Panc1 (cell line): ENCODE data around the gene BRD9. TPM values are rescaled to one million over a fixed set of nuclear protein-coding genes. Genes with fewer than 3 reads are reported as not detected.

Source experiments
- ATAC-seq: fragments of 200-7000 bp; cut with Tn5 transposase; 2 replicates; pipeline ENCODE4 v1.9.1; 2020; ENCODE audit warnings: mild to moderate bottlenecking, moderate library complexity
- BruUV-seq: library from RNA; stranded (reverse); fragments of 400-500 nt; replicated peaks from 2 replicates; lab custom pipeline; 2021; lab: Mats Ljungman, UMichigan
- CTCF ChIA-PET: fragments of 300-600 bp; sonication (Branson Sonifier 250); formaldehyde crosslinking; loops from one replicate; lab custom pipeline; 2022; ENCODE audit warnings: antibody characterized with exemption; lab: Charles Lee
- POLR2A ChIA-PET: fragments of 300-600 bp; sonication (Branson Sonifier 250); formaldehyde crosslinking; loops from one replicate; lab custom pipeline; 2022; ENCODE audit warnings: antibody characterized with exemption; lab: Charles Lee
- DNase-seq: peaks from one replicate; pipeline ENCODE4 v3.0.0-alpha.2; 2010; ENCODE audit warnings: low read depth, low spot score
- H3K27ac ChIP-seq: 2 replicates; pipeline ENCODE4 v1.5.1; 2011; ENCODE audit warnings: mild to moderate bottlenecking, low read length, inconsistent platforms
- H3K27me3 ChIP-seq: fragments of 200-500 bp; sonication (Bioruptor generic); 2 replicates; pipeline ENCODE4 v1.6.0; 2014; ENCODE audit warnings: low read length, inconsistent platforms; ENCODE audit not compliant: control insufficient read depth, insufficient read depth
- H3K36me3 ChIP-seq: fragments of 200-500 bp; sonication (Bioruptor generic); 2 replicates; pipeline ENCODE4 v1.5.1; 2014; ENCODE audit warnings: inconsistent platforms, mild to moderate bottlenecking, low read length, moderate library complexity; ENCODE audit not compliant: control insufficient read depth, insufficient read depth
- H3K4me1 ChIP-seq: 2 replicates; pipeline ENCODE4 v1.5.1; 2011; ENCODE audit warnings: inconsistent platforms, mild to moderate bottlenecking, low read length, moderate library complexity; ENCODE audit not compliant: control insufficient read depth, insufficient read depth
- H3K4me3 ChIP-seq, 2 experiments: 2 replicates each; pipeline ENCODE4 v1.5.1; 2011 to 2012; ENCODE audit warnings: low read depth in 2 of 2, low read length in 2 of 2, mild to moderate bottlenecking in 2 of 2, inconsistent platforms in 1 of 2, moderate library complexity in 1 of 2
- H3K9me3 ChIP-seq: fragments of 200-500 bp; sonication (Bioruptor generic); 2 replicates; pipeline ENCODE4 v1.5.1; 2014; ENCODE audit warnings: low read depth, mild to moderate bottlenecking, inconsistent platforms, low read length, moderate library complexity; ENCODE audit not compliant: control insufficient read depth, insufficient read depth
- CTCF ChIP-seq: fragments of 450-650 bp; IDR thresholded peaks from 2 replicates; pipeline ENCODE4 v1.5.1; 2017; ENCODE audit warnings: mild to moderate bottlenecking
- POLR2AphosphoS5 ChIP-seq: IDR thresholded peaks from 2 replicates; pipeline ENCODE4 v1.6.1; 2012; ENCODE audit warnings: mild to moderate bottlenecking, low read depth, low read length, moderate library complexity
- REST ChIP-seq, 2 experiments: IDR thresholded peaks; 2 replicates each; pipeline ENCODE4 v1.6.1; 2011 to 2012; ENCODE audit warnings: low read depth in 2 of 2, control low read depth in 1 of 2, low read length in 1 of 2, mild to moderate bottlenecking in 1 of 2, moderate library complexity in 1 of 2; ENCODE audit not compliant: insufficient read depth in 1 of 2
- SIN3A ChIP-seq: IDR thresholded peaks from 2 replicates; pipeline ENCODE4 v1.6.1; 2012; ENCODE audit warnings: low read depth, mild to moderate bottlenecking, low read length, moderate library complexity, borderline replicate concordance; ENCODE audit not compliant: insufficient read depth
- TCF7L2 ChIP-seq: IDR thresholded peaks from 2 replicates; pipeline ENCODE4 v1.6.1; 2011; ENCODE audit warnings: mild to moderate bottlenecking, low read depth, low read length, inconsistent platforms
- in situ Hi-C: cut with HindIII; loops from 2 replicates; pipeline ENCODE4 v1.10.0; 2016; ENCODE audit warnings: low sequenced_read_pairs, low pct_unique_long_range_greater_than_20kb
- intact Hi-C: fragments of 100-400 bp; cut with micrococcal nuclease; formaldehyde crosslinking; loops from one replicate; pipeline ENCODE4 v1.10.0; 2022; ENCODE audit not compliant: unreplicated experiment
- total RNA-seq: library from RNA; stranded (reverse); gene quantifications from one replicate; pipeline ENCODE4 v1.2.1, GENCODE V29; 2021; ENCODE audit not compliant: unreplicated experiment

Gene BRD9
- total RNA-seq, 1 experiment from 2014 or later, result 64.3 TPM

GRCh38 chr5:855771-856530 is 36.6 kb downstream of the BRD9 start:
- ChIA-PET POLR2A (no interaction called here), CTCF (no interaction called here)
- Histone ChIP-seq H3K4me1 (no peaks in the 10 kb centered on the region), H3K36me3 (no peaks in the 10 kb centered on the region), H3K27me3 (peaks cover 3% of the 10 kb centered on the region; the same call in 1 of the 2 replicates), H3K4me3 (no peak overlapping the region), H3K9me3 (no peaks in the 10 kb centered on the region), H3K27ac (no peak overlapping the region)
- TF ChIP-seq REST (IDR thresholded peaks at IDR 0.05; ENCODE audit: insufficient read depth in 1 of 2, low read depth in 2 of 2, low read length in 1 of 2), result no peak
- TF ChIP-seq SIN3A, result no peak
- TF ChIP-seq POLR2AphosphoS5, result no peak
- TF ChIP-seq TCF7L2, result no peak
- no peak for TF ChIP-seq CTCF
- intact Hi-C loops (no loop called here), in situ Hi-C loops (no loop called here)
- DNase-seq (peak; percentile 18), ATAC-seq (peak; percentile 37)
- BruUV-seq, result no TSS peak

- ATAC-seq (no peak), DNase-seq (no peak)
- ChIA-PET CTCF (no interaction called here), POLR2A (no interaction called here)
- no peak for TF ChIP-seq TCF7L2
- Histone ChIP-seq H3K36me3 (no peaks in the 10 kb centered on the region), H3K27me3 (peaks cover 3% of the 10 kb centered on the region; the same call in 1 of the 2 replicates), H3K4me1 (no peaks in the 10 kb centered on the region), H3K4me3 (no peak overlapping the region), H3K27ac (no peak overlapping the region), H3K9me3 (no peaks in the 10 kb centered on the region)
- in situ Hi-C loops, result no loop called here
- BruUV-seq, result no TSS peak
- intact Hi-C loops, result no loop called here
These were observed 37.4 kb downstream of the BRD9 start for GRCh38 chr5:854966-855743.

GRCh38 chr5:854217-854616 is 38.4 kb downstream of the BRD9 start:
- DNase-seq, result no peak
- CTCF ChIA-PET, result no interaction called here
- in situ Hi-C loops, result no loop called here
- H3K36me3 ChIP-seq, result no peaks in the 10 kb centered on the region
- H3K9me3 ChIP-seq, result no peaks in the 10 kb centered on the region
- no peaks in the 10 kb centered on the region for H3K4me1 ChIP-seq
- peaks cover 3% of the 10 kb centered on the region; the same call in 1 of the 2 replicates for H3K27me3 ChIP-seq
- BruUV-seq, result no TSS peak
- H3K27ac ChIP-seq, result no peak overlapping the region
- TF ChIP-seq CTCF, result no peak
- TF ChIP-seq SIN3A, result no peak
- TF ChIP-seq POLR2AphosphoS5, result no peak
- TF ChIP-seq TCF7L2, result no peak
- TF ChIP-seq REST (IDR thresholded peaks at IDR 0.05; ENCODE audit: insufficient read depth in 1 of 2, low read depth in 2 of 2, low read length in 1 of 2), result no peak
- no peak overlapping the region for H3K4me3 ChIP-seq
- no peak for ATAC-seq
- POLR2A ChIA-PET, result no interaction called here
- intact Hi-C loops, result no loop called here
